ENCODE data around the gene TMEM179.

The TMEM179 gene

GRCh38 chr14:104603711-104604401, 716 bp downstream of the TMEM179 start:
- TF ChIP-seq CTCF (IDR thresholded peaks at IDR 0.05; ENCODE audit: low read length, missing control alignments), result no peak
- no peak overlapping the region for H3K4me3 ChIP-seq (replicated peaks; ENCODE audit: low read depth, low read length)
- DNase-seq (ENCODE audit: low read depth), result no peak

- no peak overlapping the region for H3K4me3 ChIP-seq (replicated peaks; ENCODE audit: low read depth, low read length)
- DNase-seq (ENCODE audit: low read depth), result no peak
- TF ChIP-seq CTCF (IDR thresholded peaks at IDR 0.05; ENCODE audit: low read length, missing control alignments), result no peak
Observed at GRCh38 chr14:104602933-104603325, 1.6 kb downstream of the TMEM179 start.

- H3K4me3 ChIP-seq (replicated peaks; ENCODE audit: low read depth, low read length), result no peak overlapping the region
- DNase-seq (ENCODE audit: low read depth), result no peak
- no peak for TF ChIP-seq CTCF (IDR thresholded peaks at IDR 0.05; ENCODE audit: low read length, missing control alignments)
Observed at GRCh38 chr14:104602315-104602932, 2.1 kb downstream of the TMEM179 start.

DNA sequence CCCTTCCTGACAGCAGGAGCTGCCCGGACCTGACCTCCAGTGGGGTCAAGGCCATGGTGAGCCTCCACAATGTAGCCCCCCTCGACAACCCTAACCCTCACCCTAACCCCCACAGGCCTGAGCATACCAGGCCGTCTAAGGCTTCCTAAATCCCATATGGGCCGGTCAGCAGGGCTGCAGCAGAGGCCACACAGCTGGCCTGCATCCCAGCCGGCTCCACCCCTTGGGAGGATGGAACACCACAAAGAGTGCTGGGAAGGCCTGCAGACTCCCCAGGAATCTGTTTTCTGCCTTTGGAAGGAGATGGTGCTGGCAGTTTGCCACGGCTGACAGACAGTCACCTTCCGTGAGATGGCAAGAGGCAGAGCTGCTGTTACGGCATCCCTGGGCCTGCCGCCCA, 2.8 kb downstream of the TMEM179 start:
- H3K4me3 ChIP-seq (replicated peaks; ENCODE audit: low read depth, low read length), result no peak overlapping the region
- TF ChIP-seq CTCF (IDR thresholded peaks at IDR 0.05; ENCODE audit: low read length, missing control alignments), result no peak
- peak; percentile 6 for DNase-seq (ENCODE audit: low read depth)

- H3K4me3 ChIP-seq (replicated peaks; ENCODE audit: low read depth, low read length), result no peak overlapping the region
- TF ChIP-seq CTCF (IDR thresholded peaks at IDR 0.05; ENCODE audit: low read length, missing control alignments), result no peak
- no peak for DNase-seq (ENCODE audit: low read depth)
Observed at GRCh38 chr14:104600805-104601204, 3.8 kb downstream of the TMEM179 start.

- TF ChIP-seq CTCF (IDR thresholded peaks at IDR 0.05; ENCODE audit: low read length, missing control alignments), result no peak
- no peak overlapping the region for H3K4me3 ChIP-seq (replicated peaks; ENCODE audit: low read depth, low read length)
- DNase-seq (ENCODE audit: low read depth), result no peak
Observed at GRCh38 chr14:104600141-104600643, 4.4 kb downstream of the TMEM179 start.
